ENCODE data around the gene C20orf96.

C20orf96 gene

GRCh38 chr20:278607-279571, 11.7 kb downstream of the C20orf96 start:
- DNase-seq (ENCODE audit: low read depth): peak; percentile 54
- peak overlapping the region; percentile 33 for H3K4me3 ChIP-seq (replicated peaks; ENCODE audit: low read depth, low read length)
- TF ChIP-seq, protein P1, sequence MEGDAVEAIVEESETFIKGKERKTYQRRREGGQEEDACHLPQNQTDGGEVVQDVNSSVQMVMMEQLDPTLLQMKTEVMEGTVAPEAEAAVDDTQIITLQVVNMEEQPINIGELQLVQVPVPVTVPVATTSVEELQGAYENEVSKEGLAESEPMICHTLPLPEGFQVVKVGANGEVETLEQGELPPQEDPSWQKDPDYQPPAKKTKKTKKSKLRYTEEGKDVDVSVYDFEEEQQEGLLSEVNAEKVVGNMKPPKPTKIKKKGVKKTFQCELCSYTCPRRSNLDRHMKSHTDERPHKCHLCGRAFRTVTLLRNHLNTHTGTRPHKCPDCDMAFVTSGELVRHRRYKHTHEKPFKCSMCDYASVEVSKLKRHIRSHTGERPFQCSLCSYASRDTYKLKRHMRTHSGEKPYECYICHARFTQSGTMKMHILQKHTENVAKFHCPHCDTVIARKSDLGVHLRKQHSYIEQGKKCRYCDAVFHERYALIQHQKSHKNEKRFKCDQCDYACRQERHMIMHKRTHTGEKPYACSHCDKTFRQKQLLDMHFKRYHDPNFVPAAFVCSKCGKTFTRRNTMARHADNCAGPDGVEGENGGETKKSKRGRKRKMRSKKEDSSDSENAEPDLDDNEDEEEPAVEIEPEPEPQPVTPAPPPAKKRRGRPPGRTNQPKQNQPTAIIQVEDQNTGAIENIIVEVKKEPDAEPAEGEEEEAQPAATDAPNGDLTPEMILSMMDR (IDR thresholded peaks at IDR 0.05; ENCODE audit: low read length, missing control alignments): no peak

DNA sequence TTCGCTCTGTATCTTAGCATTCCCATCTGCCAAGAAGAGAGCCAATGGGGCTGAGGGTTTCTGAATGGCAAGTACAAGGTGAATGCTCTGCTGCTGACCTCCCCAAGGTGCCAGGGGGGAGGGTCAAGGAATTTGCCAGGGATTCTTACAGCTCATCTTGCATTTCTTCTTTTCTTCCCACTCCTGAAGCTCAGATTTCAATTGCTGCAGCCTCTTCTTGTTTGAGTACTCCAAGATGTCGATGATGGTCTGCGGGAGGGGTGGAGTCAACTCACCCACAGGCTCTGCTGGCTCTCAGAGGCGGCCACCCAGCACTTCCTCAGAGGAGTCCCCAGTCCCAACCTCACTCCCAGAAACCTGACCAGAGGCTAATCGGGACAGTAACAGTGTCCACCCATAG, 12.4 kb downstream of the C20orf96 start:
- no peak overlapping the region for H3K4me3 ChIP-seq (replicated peaks; ENCODE audit: low read depth, low read length)
- no peak for DNase-seq (ENCODE audit: low read depth)
- TF ChIP-seq, protein P1 (IDR thresholded peaks at IDR 0.05; ENCODE audit: low read length, missing control alignments): no peak

DNA sequence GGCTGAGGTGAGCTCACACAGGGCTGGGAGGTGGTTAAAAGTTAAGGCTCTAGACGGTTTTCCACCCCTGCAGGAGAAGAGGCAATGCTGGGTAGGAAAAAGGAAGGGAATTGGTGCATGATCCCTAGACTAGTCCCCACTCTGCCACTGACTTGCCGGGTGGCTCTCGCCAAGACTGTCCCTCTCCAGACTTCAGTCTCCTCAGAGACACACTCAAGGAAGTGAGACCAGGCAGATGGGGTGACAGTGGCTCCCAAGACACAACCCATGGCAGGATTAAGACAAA, 13.1 kb downstream of the C20orf96 start:
- no peak for DNase-seq (ENCODE audit: low read depth)
- TF ChIP-seq, protein P1 (IDR thresholded peaks at IDR 0.05; ENCODE audit: low read length, missing control alignments): no peak
- H3K4me3 ChIP-seq (replicated peaks; ENCODE audit: low read depth, low read length): no peak overlapping the region

DNA sequence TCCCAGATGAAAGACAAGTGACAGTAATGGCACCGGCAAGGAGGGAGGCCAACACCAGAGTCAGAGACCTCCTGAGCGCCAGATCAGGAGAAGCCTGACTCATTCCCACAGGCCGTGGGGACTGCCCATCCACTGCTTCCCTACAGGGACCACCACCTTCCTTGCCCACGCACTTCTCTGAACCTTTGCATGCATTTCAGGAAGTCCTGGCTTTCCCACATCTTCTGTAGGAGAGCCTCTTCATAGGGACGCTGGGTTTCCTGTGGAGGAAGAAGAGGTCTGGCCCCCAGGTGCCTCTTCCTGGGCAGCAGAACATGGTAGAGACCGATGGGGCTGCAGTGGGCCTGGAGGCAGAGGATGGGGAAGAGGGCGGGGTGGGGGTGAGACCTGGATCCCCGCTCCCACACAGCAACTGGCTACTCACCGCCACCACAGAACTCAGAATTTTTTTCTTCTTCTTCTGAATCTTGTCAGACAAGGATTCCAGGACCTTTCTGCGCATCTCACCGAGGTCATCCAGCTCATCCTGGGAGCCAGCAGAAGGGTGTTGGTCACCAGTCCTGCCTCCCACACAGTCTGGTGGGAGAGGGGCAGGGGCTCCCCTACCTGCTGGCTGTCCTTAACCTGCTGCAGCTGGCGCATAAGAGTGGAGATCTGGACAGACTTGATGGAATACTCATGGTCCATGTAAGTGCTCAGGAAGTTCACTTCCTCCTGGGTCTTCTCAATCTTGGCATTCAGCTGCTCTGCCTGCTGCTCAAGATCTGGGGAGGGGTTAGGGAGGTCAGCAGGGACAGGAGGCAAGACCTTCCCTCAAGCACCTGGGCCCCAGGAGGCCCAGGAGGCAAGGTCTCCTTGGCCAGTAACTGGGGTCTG, 13.7 kb downstream of the C20orf96 start:
- no peak overlapping the region for H3K4me3 ChIP-seq (replicated peaks; ENCODE audit: low read depth, low read length)
- TF ChIP-seq, protein P1 (IDR thresholded peaks at IDR 0.05; ENCODE audit: low read length, missing control alignments): no peak
- DNase-seq (ENCODE audit: low read depth): no peak

DNA sequence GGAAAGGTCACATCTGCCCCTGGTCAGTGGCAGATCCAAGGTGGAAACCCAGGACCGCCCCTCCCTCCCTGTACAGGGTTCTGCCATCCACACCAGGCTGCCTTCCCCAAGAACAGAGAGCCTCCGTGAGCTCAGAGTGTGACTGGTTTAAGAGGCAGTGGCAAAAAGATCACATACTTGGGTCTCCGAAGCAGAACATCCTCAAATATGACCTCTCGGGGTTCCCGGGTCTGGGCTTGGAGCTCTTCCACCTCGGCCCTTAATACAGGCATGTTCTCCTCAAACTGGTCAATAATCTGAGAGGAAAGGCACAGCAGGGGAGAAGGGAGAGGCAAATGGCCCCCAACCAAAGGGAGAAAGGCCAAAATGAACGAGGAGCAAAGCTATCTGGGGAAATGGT, 14.8 kb downstream of the C20orf96 start:
- DNase-seq (ENCODE audit: low read depth): no peak
- H3K4me3 ChIP-seq (replicated peaks; ENCODE audit: low read depth, low read length): no peak overlapping the region
- TF ChIP-seq, protein P1 (IDR thresholded peaks at IDR 0.05; ENCODE audit: low read length, missing control alignments): no peak

- TF ChIP-seq, protein P1 (IDR thresholded peaks at IDR 0.05; ENCODE audit: low read length, missing control alignments): no peak
- DNase-seq (ENCODE audit: low read depth): no peak
- no peak overlapping the region for H3K4me3 ChIP-seq (replicated peaks; ENCODE audit: low read depth, low read length)
Measured at GRCh38 chr20:273884-274283, 16.7 kb downstream of the C20orf96 start.
